Limb (tissue), 2 donors: ENCODE measurements around the gene ATP11A.
"Not testable (repeated sequence)": the region's sequence is repeated elsewhere in the genome, so short reads cannot be mapped to it uniquely, and the experiment has no call there.

Source experiments
- DNase-seq, 2 donors: peaks; one replicate each; pipeline ENCODE4 v3.0.0-alpha.2; 2016; ENCODE audit errors: extremely low spot score in 2 of 2

ATP11A gene

GRCh38 chr13:112774448-112774792 is 84.6 kb downstream of the ATP11A start:
- DNase-seq, result no peak

GRCh38 chr13:112774829-112775565 is 85.2 kb downstream of the ATP11A start:
- DNase-seq, result no peak

GRCh38 chr13:112775791-112776279 is 86.0 kb downstream of the ATP11A start:
- no peak for DNase-seq

GRCh38 chr13:112776354-112776753 is 86.5 kb downstream of the ATP11A start:
- no peak for DNase-seq

GRCh38 chr13:112776971-112777370 is 87.1 kb downstream of the ATP11A start:
- DNase-seq, result peak in 1 of 2 donors; percentile 16

GRCh38 chr13:112777637-112778406 is 88.0 kb downstream of the ATP11A start:
- DNase-seq, result peak in 1 of 2 donors; percentile 32

GRCh38 chr13:112779856-112780604 is 90.2 kb downstream of the ATP11A start:
- peak in 1 of 2 donors; percentile 27 for DNase-seq

- DNase-seq, result peak in 1 of 2 donors; percentile 29
These were observed 91.4 kb downstream of the ATP11A start for GRCh38 chr13:112781287-112781686.

- peak in 1 of 2 donors; percentile 57 for DNase-seq
These were observed 92.1 kb downstream of the ATP11A start for GRCh38 chr13:112781881-112782361.

- peak in 1 of 2 donors; percentile 32 for DNase-seq
These were observed 92.7 kb downstream of the ATP11A start for GRCh38 chr13:112782429-112783010.

- DNase-seq, result peak in 1 of 2 donors; percentile 53
These were observed 93.5 kb downstream of the ATP11A start for GRCh38 chr13:112783135-112783977.

GRCh38 chr13:112783978-112784371 is 94.1 kb downstream of the ATP11A start:
- DNase-seq, result peak in 1 of 2 donors; percentile 49

GRCh38 chr13:112784811-112785482 is 95.1 kb downstream of the ATP11A start:
- peak in 1 of 2 donors; percentile 15 for DNase-seq

- peak in 1 of 2 donors; percentile 6 for DNase-seq
These were observed 95.6 kb downstream of the ATP11A start for GRCh38 chr13:112785483-112785856.

- not testable (repeated sequence) for DNase-seq
These were observed 97.0 kb downstream of the ATP11A start for GRCh38 chr13:112786810-112787209.

- DNase-seq, result no peak
These were observed 101.2 kb downstream of the ATP11A start for GRCh38 chr13:112790735-112791641.

- DNase-seq, result no peak
These were observed 102.0 kb downstream of the ATP11A start for GRCh38 chr13:112791663-112792440.

- DNase-seq, result no peak
These were observed 102.7 kb downstream of the ATP11A start for GRCh38 chr13:112792511-112792910.
